22Rv1 (cell line): ENCODE data around the gene CRMP1.

Experiments used
- H3K27ac ChIP-seq: fragments of 450-650 bp; 2 replicates; pipeline ENCODE4 v1.5.1; 2017
- CTCF ChIP-seq: fragments of 450-650 bp; IDR thresholded peaks from 2 replicates; pipeline ENCODE4 v1.5.1; 2017; ENCODE audit warnings: mild to moderate bottlenecking
- ZFX ChIP-seq: fragments of 450-650 bp; IDR thresholded peaks from 2 replicates; pipeline ENCODE4 v1.6.1; 2017; ENCODE audit warnings: antibody characterized with exemption, borderline replicate concordance

CRMP1 gene

GRCh38 chr4:5889002-5889696 is 3.7 kb downstream of the CRMP1 start:
- H3K27ac ChIP-seq, result no peak overlapping the region
- no peak for TF ChIP-seq ZFX
- TF ChIP-seq CTCF, result no peak

- no peak for TF ChIP-seq CTCF
- TF ChIP-seq ZFX, result no peak
- no peak overlapping the region for H3K27ac ChIP-seq
Observed at GRCh38 chr4:5888222-5889001, 4.5 kb downstream of the CRMP1 start.

DNA sequence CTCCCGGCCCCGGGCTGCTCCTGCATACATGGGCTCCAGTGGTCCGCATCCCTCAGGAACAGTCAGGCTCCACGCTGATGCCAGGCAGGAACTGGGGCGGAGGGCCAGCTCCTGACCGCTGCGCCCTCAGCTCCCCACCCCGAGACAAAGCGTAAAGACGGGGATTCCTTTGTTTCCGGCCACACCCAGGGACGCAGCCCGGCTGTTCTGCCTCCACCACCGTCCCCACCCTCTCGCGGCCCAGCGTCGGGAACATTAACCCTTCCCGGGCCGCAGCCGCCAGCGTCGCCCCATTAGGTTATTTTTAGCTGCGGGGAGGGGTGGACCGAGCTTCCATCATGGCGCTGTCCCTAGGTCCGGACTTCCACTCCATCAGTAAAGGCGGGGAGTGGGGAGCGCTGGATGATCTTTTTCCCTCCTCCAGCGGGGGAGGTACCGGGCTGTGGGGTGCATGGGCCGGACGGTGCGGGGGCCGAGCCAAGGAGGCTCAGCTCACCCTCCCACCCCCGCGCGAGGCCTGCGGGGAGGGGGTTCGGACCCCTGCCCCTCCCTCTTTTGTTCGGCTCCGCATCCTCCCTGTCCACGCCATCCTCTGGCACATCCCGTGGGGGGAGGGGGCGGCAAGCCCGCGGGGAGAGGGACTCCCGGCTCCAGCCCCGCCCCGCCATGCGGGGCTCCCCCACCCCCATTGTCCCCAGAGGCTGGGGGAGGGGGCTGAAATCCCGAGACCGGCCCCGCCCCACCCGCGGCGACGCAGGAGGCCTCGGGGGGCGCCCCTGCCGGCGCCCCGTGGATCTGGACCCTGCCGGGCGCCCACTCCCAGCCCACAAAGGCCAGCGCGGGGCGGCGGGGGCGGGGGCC is 5.3 kb downstream of the CRMP1 start:
- no peak overlapping the region for H3K27ac ChIP-seq
- TF ChIP-seq ZFX (no peak), CTCF (no peak)

- no peak for TF ChIP-seq ZFX
- TF ChIP-seq CTCF, result no peak
- H3K27ac ChIP-seq, result no peak overlapping the region
Observed at GRCh38 chr4:5887011-5887360, 5.9 kb downstream of the CRMP1 start.

DNA sequence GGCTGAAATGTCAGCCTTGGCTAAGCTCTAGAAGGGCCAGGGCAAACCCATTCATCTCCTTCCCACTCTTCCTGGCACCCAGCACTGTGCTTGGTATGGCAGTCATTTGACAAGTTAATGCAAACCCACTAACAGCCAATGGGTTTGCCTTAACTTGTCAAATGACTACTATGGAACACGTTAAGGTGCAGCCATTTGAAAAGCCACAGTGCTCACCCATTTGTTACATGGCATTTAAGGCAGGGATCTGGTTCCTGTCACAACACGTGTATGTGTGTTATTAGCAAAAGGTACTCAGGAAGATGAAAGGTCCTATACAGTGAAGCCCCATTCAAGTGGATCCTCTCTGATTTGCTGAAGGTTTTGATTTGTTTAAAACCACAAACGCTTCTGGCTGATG is 7.2 kb downstream of the CRMP1 start:
- TF ChIP-seq CTCF (no peak), ZFX (no peak)
- no peak overlapping the region for H3K27ac ChIP-seq

DNA sequence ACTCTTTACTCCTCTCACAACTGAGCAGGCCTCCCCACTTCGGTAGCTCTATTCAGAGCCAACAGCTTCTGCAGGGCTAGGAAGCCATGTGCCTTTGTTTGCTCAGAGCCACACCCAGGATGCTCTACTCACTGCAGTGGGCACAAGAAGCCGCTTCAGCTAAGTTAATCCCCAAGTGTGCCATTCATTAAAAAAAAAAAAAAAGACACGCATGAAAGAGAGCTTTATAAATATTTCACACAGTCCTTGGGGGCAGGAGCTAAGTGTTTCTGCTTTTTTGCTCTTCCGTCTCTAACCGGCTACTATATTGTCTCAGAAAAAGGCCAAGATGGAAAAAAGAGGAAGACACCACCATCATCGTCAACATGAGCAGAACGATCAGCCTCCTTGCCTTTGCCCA is 8.1 kb downstream of the CRMP1 start:
- no peak for TF ChIP-seq ZFX
- no peak for TF ChIP-seq CTCF
- H3K27ac ChIP-seq, result no peak overlapping the region
